Liver (tissue), 3 donors: Measurements from ENCODE around the gene PLIN1.

Source experiments
- ATF3 ChIP-seq: IDR thresholded peaks from 2 replicates; pipeline ENCODE4 v1.6.1; 2016; ENCODE audit warnings: antibody characterized with exemption
- CTCF ChIP-seq: fragments of 150-350 bp; IDR thresholded peaks from 2 replicates; pipeline ENCODE4 v1.5.1; 2017; ENCODE audit warnings: improper control_type of control experiment, low read depth, low read length; ENCODE audit not compliant: missing input control
- EGR1 ChIP-seq, 2 donors: IDR thresholded peaks; 2 replicates each; pipeline ENCODE4 v1.6.1; 2016 to 2018; ENCODE audit warnings: antibody characterized with exemption in 2 of 2, low read depth in 2 of 2
- JUND ChIP-seq, 2 donors: IDR thresholded peaks; 2 replicates each; pipeline ENCODE4 v1.6.1; 2016; ENCODE audit warnings: antibody characterized with exemption in 2 of 2
- MAX ChIP-seq: IDR thresholded peaks from 2 replicates; pipeline ENCODE4 v1.6.1; 2016; ENCODE audit warnings: antibody characterized with exemption
- NR2F2 ChIP-seq: IDR thresholded peaks from 2 replicates; pipeline ENCODE4 v1.6.1; 2016; ENCODE audit warnings: antibody characterized with exemption
- REST ChIP-seq: IDR thresholded peaks from 2 replicates; pipeline ENCODE4 v1.6.1; 2016; ENCODE audit warnings: antibody characterized with exemption, mild to moderate bottlenecking
- RXRA ChIP-seq, 2 donors: IDR thresholded peaks; 2 replicates each; pipeline ENCODE4 v1.6.1; 2017 to 2018; ENCODE audit warnings: antibody characterized with exemption in 2 of 2, mild to moderate bottlenecking in 1 of 2
- SP1 ChIP-seq: IDR thresholded peaks from 2 replicates; pipeline ENCODE4 v1.6.1; 2018; ENCODE audit warnings: antibody characterized with exemption, mild to moderate bottlenecking
- TAF1 ChIP-seq: conservative IDR thresholded peaks from 2 replicates; pipeline ENCODE4 v1.6.1; 2016; ENCODE audit warnings: antibody characterized with exemption, mild to moderate bottlenecking
- YY1 ChIP-seq: IDR thresholded peaks from 2 replicates; pipeline ENCODE4 v1.6.1; 2016; ENCODE audit warnings: antibody characterized with exemption, mild to moderate bottlenecking
- donor health status: healthy.
- donor health status: healthy.

GRCh38 chr15:89668171-89668570, 11.0 kb downstream of the PLIN1 start:
- TF ChIP-seq YY1 = no peak
- no peak for TF ChIP-seq CTCF
- TF ChIP-seq TAF1 = no peak
- TF ChIP-seq SP1 = no peak
- TF ChIP-seq JUND (IDR thresholded peaks at IDR 0.05) = no peak
- no peak for TF ChIP-seq REST
- TF ChIP-seq NR2F2 = no peak
- no peak for TF ChIP-seq RXRA (IDR thresholded peaks at IDR 0.05)
- TF ChIP-seq EGR1 (IDR thresholded peaks at IDR 0.05; ENCODE audit: low read depth in 2 of 2) = no peak
- TF ChIP-seq MAX = no peak
- TF ChIP-seq ATF3 = no peak
